Measurements from ENCODE around the gene AP3M1.
"Not testable (repeated sequence)": the region's sequence is repeated elsewhere in the genome, so short reads cannot be mapped to it uniquely, and the experiment has no call there.

Gene AP3M1

GRCh38 chr10:74150204-74150989 is at the start of gene AP3M1:
Gene AP3M1 (minus strand): TSS chr10:74150828. CDS start chr10:74138379, 12,449 bp downstream.
- FAIRE-seq (no peak), DNase-seq (ENCODE audit: insufficient read length, low spot score) (peak; percentile 62)
- TF ChIP-seq, protein P1, sequence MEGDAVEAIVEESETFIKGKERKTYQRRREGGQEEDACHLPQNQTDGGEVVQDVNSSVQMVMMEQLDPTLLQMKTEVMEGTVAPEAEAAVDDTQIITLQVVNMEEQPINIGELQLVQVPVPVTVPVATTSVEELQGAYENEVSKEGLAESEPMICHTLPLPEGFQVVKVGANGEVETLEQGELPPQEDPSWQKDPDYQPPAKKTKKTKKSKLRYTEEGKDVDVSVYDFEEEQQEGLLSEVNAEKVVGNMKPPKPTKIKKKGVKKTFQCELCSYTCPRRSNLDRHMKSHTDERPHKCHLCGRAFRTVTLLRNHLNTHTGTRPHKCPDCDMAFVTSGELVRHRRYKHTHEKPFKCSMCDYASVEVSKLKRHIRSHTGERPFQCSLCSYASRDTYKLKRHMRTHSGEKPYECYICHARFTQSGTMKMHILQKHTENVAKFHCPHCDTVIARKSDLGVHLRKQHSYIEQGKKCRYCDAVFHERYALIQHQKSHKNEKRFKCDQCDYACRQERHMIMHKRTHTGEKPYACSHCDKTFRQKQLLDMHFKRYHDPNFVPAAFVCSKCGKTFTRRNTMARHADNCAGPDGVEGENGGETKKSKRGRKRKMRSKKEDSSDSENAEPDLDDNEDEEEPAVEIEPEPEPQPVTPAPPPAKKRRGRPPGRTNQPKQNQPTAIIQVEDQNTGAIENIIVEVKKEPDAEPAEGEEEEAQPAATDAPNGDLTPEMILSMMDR (IDR thresholded peaks at IDR 0.05; ENCODE audit: insufficient read depth, missing control alignments): no peak

- FAIRE-seq (no peak), DNase-seq (ENCODE audit: insufficient read length, low spot score) (no peak)
- TF ChIP-seq, protein P1 (IDR thresholded peaks at IDR 0.05; ENCODE audit: insufficient read depth, missing control alignments): no peak
Observed at GRCh38 chr10:74199315-74199714, 48.7 kb upstream of the AP3M1 start.

DNA sequence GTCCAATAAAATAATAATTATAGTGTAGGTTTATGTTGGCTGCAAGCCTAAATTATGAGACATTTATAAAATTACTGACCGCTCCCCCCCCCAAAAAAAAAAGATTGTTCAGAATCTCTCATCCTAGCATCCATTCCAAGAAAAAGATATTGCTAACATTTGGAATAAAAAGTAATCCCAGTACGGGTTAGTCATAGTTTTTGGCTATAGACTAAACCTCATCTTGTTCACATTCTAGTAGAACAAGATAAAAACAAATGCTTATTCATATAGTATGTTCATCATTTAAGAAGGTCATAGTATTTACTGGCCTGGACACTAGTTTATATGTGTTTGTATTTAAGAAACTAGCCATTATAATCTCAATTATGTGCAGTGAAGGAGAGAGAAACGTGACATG is 44.4 kb upstream of the AP3M1 start:
- TF ChIP-seq, protein P1 (IDR thresholded peaks at IDR 0.05; ENCODE audit: insufficient read depth, missing control alignments): no peak
- FAIRE-seq (no peak), DNase-seq (ENCODE audit: insufficient read length, low spot score) (no peak)

DNA sequence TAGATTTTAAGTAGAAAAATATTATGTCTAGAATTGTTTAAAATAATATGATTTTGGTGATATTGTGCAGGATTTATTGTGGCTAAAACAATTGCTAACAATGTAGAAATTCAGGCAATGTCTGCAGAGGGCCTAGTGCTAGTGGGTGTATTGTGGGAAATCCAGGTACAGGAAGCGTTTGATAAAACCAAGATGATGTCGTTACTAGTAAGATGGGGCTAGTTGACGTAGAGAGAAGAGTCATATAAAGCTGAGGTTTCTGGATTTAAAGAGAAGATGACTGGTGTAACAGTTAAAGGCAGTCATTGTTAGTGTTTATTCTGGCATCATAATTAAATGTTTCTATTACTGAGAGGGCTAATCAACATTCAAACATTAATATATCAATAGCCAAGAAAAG is 43.9 kb upstream of the AP3M1 start:
- DNase-seq (ENCODE audit: insufficient read length, low spot score) (no peak), FAIRE-seq (no peak)
- TF ChIP-seq, protein P1 (IDR thresholded peaks at IDR 0.05; ENCODE audit: insufficient read depth, missing control alignments): no peak

GRCh38 chr10:74190494-74190893 is 39.9 kb upstream of the AP3M1 start:
- DNase-seq (ENCODE audit: insufficient read length, low spot score) (no peak), FAIRE-seq (no peak)
- TF ChIP-seq, protein P1 (IDR thresholded peaks at IDR 0.05; ENCODE audit: insufficient read depth, missing control alignments): no peak

DNA sequence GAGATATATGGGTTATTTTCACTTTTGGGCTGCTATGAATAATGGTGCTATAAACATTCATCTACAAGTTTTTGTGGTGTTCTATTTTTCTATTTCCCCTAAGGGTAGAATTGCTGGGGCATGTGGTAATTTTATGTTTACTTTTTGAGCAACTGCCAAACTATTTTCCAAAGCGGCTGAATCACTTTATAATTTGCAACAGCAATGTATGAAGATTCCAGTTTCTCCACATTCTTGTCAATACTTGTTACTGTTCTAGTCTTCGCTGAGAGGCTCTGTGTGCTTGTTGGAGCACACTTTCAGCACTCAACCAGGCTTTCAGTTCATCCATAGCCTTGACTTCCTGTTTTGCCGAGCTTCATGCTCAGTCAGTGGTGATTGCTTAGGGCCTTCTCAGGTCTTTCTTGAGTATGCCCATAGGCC is 39.4 kb upstream of the AP3M1 start:
- FAIRE-seq (no peak), DNase-seq (ENCODE audit: insufficient read length, low spot score) (no peak)
- TF ChIP-seq, protein P1 (IDR thresholded peaks at IDR 0.05; ENCODE audit: insufficient read depth, missing control alignments): no peak

GRCh38 chr10:74188617-74189016 is 38.0 kb upstream of the AP3M1 start:
- FAIRE-seq; DNase-seq (ENCODE audit: insufficient read length, low spot score): not testable (repeated sequence)
